Renal cortex interstitium (tissue), 11 donors: Measurements from ENCODE around the gene SLC39A7. TPM values are rescaled to one million over a fixed set of nuclear protein-coding genes. Genes with fewer than 3 reads are reported as not detected.

Experiments
- DNase-seq, 11 donors: peaks; one replicate each; pipeline ENCODE4 v3.0.0-alpha.2; 2013; ENCODE audit warnings: low read depth in 9 of 11, low spot score in 4 of 11; ENCODE audit errors: extremely low read depth in 1 of 11
- polyA plus RNA-seq, 3 donors: library from polyadenylated mRNA; unstranded; fragments of 120-200 nt; gene quantifications; one replicate each; pipeline ENCODE4 v1.2.1, GENCODE V29; 2013; ENCODE audit not compliant: insufficient read length in 3 of 3

SLC39A7 gene
- polyA plus RNA-seq, 3 donors: 101 to 130 (median 109) TPM

DNA sequence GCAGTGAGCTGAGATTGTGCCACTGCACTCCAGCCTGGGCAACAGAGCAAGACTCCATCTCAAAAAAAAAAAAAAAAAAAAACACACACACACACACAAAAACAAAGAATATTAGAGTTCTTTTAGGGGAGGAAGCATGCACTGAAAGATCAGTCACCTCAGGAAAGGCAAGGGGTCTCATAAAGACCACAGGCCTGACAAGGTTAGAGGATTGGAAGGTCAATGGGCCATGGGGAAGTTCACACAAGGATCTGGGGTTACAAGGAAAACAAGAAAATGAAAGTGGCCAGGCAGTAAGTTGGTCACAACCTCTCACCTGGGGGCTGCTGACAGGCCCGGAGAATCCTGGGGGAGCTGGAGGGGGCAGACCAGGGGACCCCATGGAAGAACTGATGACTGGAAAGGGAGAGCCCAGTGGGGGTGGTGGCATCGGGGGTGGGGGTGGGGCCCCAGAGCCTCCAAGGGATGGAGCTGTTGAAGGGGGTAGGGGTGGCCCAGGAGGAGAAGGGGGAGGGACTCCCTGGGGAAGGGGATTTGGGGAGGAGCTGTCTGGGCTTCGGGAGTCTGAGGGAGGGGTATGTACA, 1.7 kb upstream of the SLC39A7 start:
- no peak for DNase-seq

- DNase-seq: peak in 1 of 11 donors; percentile 62
These were observed 914 bp upstream of the SLC39A7 start for GRCh38 chr6:33199687-33200218.

DNA sequence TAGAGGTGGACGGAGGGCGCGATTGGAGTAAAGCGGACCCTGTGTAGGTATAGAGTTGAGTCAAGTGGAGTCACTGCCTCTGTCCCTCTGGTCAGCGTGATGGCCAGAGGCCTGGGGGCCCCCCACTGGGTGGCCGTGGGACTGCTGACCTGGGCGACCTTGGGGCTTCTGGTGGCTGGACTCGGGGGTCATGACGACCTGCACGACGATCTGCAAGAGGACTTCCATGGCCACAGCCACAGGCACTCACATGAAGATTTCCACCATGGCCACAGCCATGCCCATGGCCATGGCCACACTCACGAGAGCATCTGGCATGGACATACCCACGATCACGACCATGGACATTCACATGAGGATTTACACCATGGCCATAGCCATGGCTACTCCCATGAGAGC, 479 bp downstream of the SLC39A7 start:
- no peak for DNase-seq

DNA sequence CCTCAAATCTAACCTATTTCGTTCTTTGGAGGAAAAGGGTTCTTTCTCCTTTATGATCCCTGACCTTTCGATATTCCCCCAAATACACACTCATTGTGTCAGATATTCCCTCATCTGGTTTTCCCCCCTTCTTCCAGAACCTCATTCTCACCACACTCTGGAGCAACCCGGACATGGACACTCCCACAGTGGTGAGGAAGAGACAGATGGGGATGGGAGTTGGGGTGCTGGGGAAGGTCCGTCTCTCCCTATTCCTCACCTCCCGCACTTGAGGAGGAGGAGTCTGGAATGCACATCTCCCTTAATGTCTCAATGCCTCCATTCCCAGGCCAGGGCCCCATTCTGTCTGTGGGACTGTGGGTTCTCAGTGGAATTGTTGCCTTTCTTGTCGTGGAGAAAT, 1.3 kb downstream of the SLC39A7 start:
- DNase-seq: no peak

GRCh38 chr6:33202799-33203198, 2.1 kb downstream of the SLC39A7 start:
- no peak for DNase-seq

- no peak for DNase-seq
These were observed 2.9 kb downstream of the SLC39A7 start for GRCh38 chr6:33203443-33204164.

DNA sequence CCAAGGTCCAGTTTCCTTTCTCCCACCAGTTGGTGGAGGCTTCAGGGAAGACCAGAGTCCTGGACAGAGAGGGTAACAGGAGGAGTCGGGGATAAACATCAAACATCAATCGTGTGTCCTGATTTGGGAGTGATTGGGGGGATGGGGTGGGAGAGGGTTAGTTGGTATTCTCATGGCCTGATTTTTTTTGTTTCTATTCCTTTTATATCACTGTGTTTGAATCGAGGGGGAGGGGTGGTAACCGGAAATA, 3.4 kb downstream of the SLC39A7 start:
- DNase-seq: no peak

- peak; percentile 74 to 94 (median 89) for DNase-seq
These were observed 3.9 kb downstream of the SLC39A7 start, which contains the start of gene HSD17B8 for GRCh38 chr6:33204415-33205190. TSS of gene HSD17B8 (plus strand) at chr6:33204655. CDS start at chr6:33204669, 14 bp downstream.

- no peak for DNase-seq
These were observed 4.7 kb downstream of the SLC39A7 start for GRCh38 chr6:33205191-33206026.

DNA sequence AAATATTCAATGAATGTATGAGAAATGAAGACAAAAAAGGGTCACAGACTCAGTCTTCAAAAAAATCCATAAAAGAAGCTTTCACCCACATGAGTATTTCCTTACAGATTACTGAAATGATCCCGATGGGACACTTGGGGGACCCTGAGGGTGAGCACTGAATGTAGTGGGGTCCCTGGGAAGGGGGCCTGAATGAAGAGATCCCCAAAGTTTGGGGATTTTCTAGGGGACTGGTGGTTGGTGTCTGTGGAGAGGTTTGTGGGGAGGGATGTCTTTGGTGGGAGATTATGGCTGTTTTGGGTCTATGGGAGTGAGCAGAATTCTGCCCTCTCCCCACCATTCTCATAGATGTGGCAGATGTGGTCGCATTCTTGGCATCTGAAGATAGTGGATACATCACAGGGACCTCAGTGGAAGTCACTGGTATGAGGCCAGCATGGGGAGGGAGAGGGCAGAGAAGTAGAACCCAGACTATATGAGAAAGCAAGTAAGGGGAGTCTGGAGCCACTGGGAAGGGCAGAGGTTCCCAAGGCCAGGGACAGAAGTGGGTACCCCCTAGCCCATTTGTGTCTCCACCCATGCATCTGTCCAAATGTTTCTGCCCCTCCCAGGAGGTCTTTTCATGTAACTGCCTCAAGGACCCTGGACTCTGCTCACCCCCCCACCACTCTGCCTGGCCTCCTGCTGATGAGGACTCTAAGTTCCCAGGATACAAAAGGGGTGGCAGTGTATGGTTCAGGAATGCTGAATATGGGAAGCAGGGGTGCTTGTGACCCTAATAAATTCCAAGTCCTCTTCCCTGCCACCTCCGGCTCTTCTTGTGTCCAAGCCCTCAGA, 5.6 kb downstream of the SLC39A7 start:
- DNase-seq: no peak

DNA sequence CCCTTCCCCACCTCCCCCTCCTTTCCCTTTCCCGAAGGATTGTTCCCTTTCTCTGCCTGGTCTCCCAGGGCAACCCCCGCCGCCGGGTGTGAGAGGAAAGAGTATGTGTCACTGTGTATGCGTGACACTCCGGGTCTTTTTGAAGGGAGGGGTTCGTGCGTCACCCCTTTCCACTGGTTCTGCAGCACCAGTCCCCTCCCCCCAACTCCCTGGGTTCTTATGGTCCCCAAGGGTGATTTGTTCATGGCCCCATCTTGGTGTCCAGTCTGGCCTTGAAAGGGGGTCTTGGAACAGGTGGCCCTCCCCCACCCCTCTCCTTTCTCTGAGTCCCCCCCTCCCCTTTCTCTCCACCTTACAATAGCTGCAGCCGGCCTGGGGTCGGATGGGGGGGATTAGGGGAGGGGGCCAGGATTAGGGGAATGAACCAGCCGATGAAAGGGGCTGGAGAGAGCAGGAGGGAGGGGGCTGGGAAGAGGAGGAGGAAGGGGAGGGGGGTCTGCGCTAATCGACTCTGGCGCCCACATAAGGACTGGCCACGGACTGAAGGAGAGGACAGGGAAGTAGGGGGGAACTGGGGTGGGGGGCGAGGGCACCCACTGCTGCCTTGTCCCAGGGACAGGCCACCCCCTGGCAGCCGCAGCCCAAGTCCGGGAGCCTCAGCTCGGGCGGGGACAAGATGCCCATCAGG, 6.3 kb downstream of the SLC39A7 start:
- DNase-seq: no peak

DNA sequence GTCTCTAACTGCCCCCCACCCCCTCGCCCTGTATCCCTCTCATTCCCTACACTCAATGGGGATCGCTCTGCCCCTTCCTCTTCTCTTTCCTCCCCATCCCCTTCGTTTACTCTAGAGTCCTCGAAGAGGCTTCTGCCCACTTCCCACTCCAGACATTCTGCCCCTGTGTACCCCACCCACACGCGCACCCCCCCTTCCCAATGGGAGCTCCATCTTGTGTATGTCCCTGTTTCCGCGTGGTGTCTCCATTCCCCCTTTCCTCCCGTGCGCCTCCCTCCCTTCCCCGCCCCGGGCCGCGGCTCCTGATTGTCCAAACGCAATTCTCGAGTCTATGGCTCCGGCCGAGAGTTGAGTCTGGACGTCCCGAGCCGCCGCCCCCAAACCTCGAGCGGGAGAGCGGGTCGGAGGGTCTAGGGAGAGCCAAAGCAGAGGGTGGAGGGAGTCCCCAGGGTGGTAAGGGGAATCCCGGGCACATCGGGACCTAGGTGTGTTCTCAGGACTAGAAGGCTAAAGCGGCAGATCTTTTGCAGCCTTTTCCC, 7.0 kb downstream of the SLC39A7 start:
- no peak for DNase-seq

- peak in 7 of 11 donors; percentile 58 to 84 (median 76) for DNase-seq
These were observed 7.7 kb downstream of the SLC39A7 start, which contains the start of gene RING1 for GRCh38 chr6:33208091-33208967. TSS of gene RING1 (plus strand) at chr6:33208500. CDS start at chr6:33208823, 323 bp downstream.

GRCh38 chr6:33209856-33210255, 9.2 kb downstream of the SLC39A7 start:
- DNase-seq: no peak

DNA sequence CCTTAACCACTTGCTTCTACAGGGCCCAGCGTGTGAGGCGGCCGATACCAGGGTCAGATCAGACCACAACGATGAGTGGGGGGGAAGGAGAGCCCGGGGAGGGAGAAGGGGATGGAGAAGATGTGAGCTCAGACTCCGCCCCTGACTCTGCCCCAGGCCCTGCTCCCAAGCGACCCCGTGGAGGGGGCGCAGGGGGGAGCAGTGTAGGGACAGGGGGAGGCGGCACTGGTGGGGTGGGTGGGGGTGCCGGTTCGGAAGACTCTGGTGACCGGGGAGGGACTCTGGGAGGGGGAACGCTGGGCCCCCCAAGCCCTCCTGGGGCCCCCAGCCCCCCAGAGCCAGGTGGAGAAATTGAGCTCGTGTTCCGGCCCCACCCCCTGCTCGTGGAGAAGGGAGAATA, 10.5 kb downstream of the SLC39A7 start:
- no peak for DNase-seq

DNA sequence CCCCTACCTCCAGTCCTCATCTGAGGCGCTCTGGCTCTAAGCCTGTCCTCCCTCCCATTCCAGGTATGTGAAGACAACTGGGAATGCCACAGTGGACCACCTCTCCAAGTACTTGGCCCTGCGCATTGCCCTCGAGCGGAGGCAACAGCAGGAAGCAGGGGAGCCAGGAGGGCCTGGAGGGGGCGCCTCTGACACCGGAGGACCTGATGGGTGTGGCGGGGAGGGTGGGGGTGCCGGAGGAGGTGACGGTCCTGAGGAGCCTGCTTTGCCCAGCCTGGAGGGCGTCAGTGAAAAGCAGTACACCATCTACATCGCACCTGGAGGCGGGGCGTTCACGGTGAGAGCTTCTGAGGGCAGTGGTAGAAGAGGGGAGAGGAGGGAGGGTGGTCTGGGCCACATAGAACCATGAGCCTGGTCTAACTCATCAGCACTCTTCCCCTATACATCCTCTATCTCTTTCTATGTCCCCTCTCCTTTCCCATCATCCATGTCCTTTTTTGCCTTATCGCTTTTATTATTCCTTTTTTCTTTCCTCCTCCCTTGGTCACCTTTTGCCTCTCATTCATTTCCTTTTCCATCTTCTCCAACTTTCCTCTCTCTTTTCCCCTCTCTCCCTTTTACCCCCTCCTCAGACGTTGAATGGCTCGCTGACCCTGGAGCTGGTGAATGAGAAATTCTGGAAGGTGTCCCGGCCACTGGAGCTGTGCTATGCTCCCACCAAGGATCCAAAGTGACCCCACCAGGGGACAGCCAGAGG, 11.2 kb downstream of the SLC39A7 start:
- DNase-seq: no peak
